ENCODE measurements around the gene MYCBP.

The MYCBP gene

GRCh38 chr1:38832370-38832734 lies 40.8 kb downstream of the MYCBP start:
- no peak for TF ChIP-seq CTCF (IDR thresholded peaks at IDR 0.05; ENCODE audit: extremely low read depth, missing control alignments)
- DNase-seq (ENCODE audit: low spot score), result no peak

GRCh38 chr1:38831731-38832369 lies 41.3 kb downstream of the MYCBP start:
- DNase-seq (ENCODE audit: low spot score), result no peak
- TF ChIP-seq CTCF (IDR thresholded peaks at IDR 0.05; ENCODE audit: extremely low read depth, missing control alignments), result no peak

GRCh38 chr1:38829368-38829767 lies 43.8 kb downstream of the MYCBP start:
- DNase-seq (ENCODE audit: low spot score), result no peak
- TF ChIP-seq CTCF (IDR thresholded peaks at IDR 0.05; ENCODE audit: extremely low read depth, missing control alignments), result no peak

GRCh38 chr1:38827318-38827717 lies 45.8 kb downstream of the MYCBP start:
- TF ChIP-seq CTCF (IDR thresholded peaks at IDR 0.05; ENCODE audit: extremely low read depth, missing control alignments), result no peak
- no peak for DNase-seq (ENCODE audit: low spot score)

GRCh38 chr1:38826886-38827285 lies 46.3 kb downstream of the MYCBP start:
- DNase-seq (ENCODE audit: low spot score), result no peak
- no peak for TF ChIP-seq CTCF (IDR thresholded peaks at IDR 0.05; ENCODE audit: extremely low read depth, missing control alignments)

- TF ChIP-seq CTCF (IDR thresholded peaks at IDR 0.05; ENCODE audit: extremely low read depth, missing control alignments), result no peak
- DNase-seq (ENCODE audit: low spot score), result no peak
Measured at GRCh38 chr1:38826262-38826661, 46.9 kb downstream of the MYCBP start.

- TF ChIP-seq CTCF (IDR thresholded peaks at IDR 0.05; ENCODE audit: extremely low read depth, missing control alignments), result no peak
- no peak for DNase-seq (ENCODE audit: low spot score)
Measured at GRCh38 chr1:38820860-38821259, 52.3 kb downstream of the MYCBP start.

Data from GM20000 (cell line).